NCI-H146 treated with DMSO at 0.1 percent for 48 hours (cell line): ENCODE data around the gene DOCK11.

Experiments used
- DNase-seq: peaks from one replicate; lab custom pipeline; 2025; ENCODE audit not compliant: unreplicated experiment; lab: John Stamatoyannopoulos, UW

The DOCK11 gene

GRCh38 chrX:118528071-118528737 lies 32.6 kb downstream of the DOCK11 start:
- DNase-seq, result no peak

GRCh38 chrX:118530219-118530911 lies 34.8 kb downstream of the DOCK11 start:
- no peak for DNase-seq

GRCh38 chrX:118534716-118535493 lies 39.3 kb downstream of the DOCK11 start:
- DNase-seq, result no peak

- DNase-seq, result no peak
Observed at GRCh38 chrX:118536204-118536603, 40.6 kb downstream of the DOCK11 start.

GRCh38 chrX:118536687-118537461 lies 41.3 kb downstream of the DOCK11 start:
- no peak for DNase-seq

- no peak for DNase-seq
Observed at GRCh38 chrX:118538386-118538785, 42.8 kb downstream of the DOCK11 start.

- DNase-seq, result no peak
Observed at GRCh38 chrX:118540342-118540741, 44.7 kb downstream of the DOCK11 start.

- DNase-seq, result no peak
Observed at GRCh38 chrX:118541482-118541881, 45.9 kb downstream of the DOCK11 start.

GRCh38 chrX:118545510-118545909 lies 49.9 kb downstream of the DOCK11 start:
- no peak for DNase-seq

- DNase-seq, result no peak
Observed at GRCh38 chrX:118548841-118549240, 53.2 kb downstream of the DOCK11 start.

GRCh38 chrX:118550792-118551191 lies 55.2 kb downstream of the DOCK11 start:
- DNase-seq, result no peak

- DNase-seq, result no peak
Observed at GRCh38 chrX:118551426-118551825, 55.8 kb downstream of the DOCK11 start.

GRCh38 chrX:118552121-118552900 lies 56.7 kb downstream of the DOCK11 start:
- DNase-seq, result no peak

GRCh38 chrX:118553042-118553710 lies 57.6 kb downstream of the DOCK11 start:
- DNase-seq, result no peak

GRCh38 chrX:118554511-118554910 lies 58.9 kb downstream of the DOCK11 start:
- DNase-seq, result no peak

- DNase-seq, result no peak
Observed at GRCh38 chrX:118558926-118559325, 63.3 kb downstream of the DOCK11 start.

GRCh38 chrX:118560489-118560888 lies 64.9 kb downstream of the DOCK11 start:
- DNase-seq, result no peak

- no peak for DNase-seq
Observed at GRCh38 chrX:118562582-118563164, 67.1 kb downstream of the DOCK11 start.

- DNase-seq, result no peak
Observed at GRCh38 chrX:118564498-118564897, 68.9 kb downstream of the DOCK11 start.

GRCh38 chrX:118565853-118566252 lies 70.2 kb downstream of the DOCK11 start:
- DNase-seq, result no peak
